Gastroesophageal sphincter (tissue), 3 donors: ENCODE data around the gene EPHB1.

Source experiments
- CTCF ChIP-seq, 4 experiments: fragments of 200-600 bp in 2 of 4; fragments of 450-650 bp in 2 of 4; sonication (generic) in 1 of 4; IDR thresholded peaks; one replicate each; pipeline ENCODE4 v1.5.1; 2017 to 2019; ENCODE audit warnings: antibody characterized with exemption in 4 of 4, mild to moderate bottlenecking in 2 of 4, moderate library complexity in 2 of 4
- POLR2AphosphoS5 ChIP-seq: sonication (generic); formaldehyde crosslinking; IDR thresholded peaks from one replicate; pipeline ENCODE4 v1.6.1; 2017; ENCODE audit warnings: antibody characterized with exemption

GRCh38 chr3:134752761-134753461 lies 42.1 kb upstream of the EPHB1 start:
- TF ChIP-seq CTCF (IDR thresholded peaks at IDR 0.05) (no peak), POLR2AphosphoS5 (no peak)
